ENCODE data around the gene CYTH3. TPM values are rescaled to one million over a fixed set of nuclear protein-coding genes. Genes with fewer than 3 reads are reported as not detected.
A peak's percentile ranks its signal among the peaks of the same experiment; 100 is the strongest.

The CYTH3 gene
- total RNA-seq (2021; ENCODE audit: unreplicated experiment) (16.7 TPM), Bru-seq, nascent RNA (percentile 62 among the genes with signal in this experiment), BruChase-seq, experiment 1, labeled RNA remaining after a 6-hour chase (percentile 65 among the genes with signal in this experiment), BruChase-seq, experiment 2, labeled RNA remaining after a 2-hour chase (percentile 63 among the genes with signal in this experiment)
- polyA plus RNA-seq (2012): 15.1 and 15.6 TPM in 2 replicates
- long read RNA-seq, full-length matches to known transcripts: 27 of 55 reads
- long read RNA-seq, partial matches to known transcripts: 6 of 55 reads
- long read RNA-seq, other reads (novel, unspliced or antisense): 22 of 55 reads

DNA sequence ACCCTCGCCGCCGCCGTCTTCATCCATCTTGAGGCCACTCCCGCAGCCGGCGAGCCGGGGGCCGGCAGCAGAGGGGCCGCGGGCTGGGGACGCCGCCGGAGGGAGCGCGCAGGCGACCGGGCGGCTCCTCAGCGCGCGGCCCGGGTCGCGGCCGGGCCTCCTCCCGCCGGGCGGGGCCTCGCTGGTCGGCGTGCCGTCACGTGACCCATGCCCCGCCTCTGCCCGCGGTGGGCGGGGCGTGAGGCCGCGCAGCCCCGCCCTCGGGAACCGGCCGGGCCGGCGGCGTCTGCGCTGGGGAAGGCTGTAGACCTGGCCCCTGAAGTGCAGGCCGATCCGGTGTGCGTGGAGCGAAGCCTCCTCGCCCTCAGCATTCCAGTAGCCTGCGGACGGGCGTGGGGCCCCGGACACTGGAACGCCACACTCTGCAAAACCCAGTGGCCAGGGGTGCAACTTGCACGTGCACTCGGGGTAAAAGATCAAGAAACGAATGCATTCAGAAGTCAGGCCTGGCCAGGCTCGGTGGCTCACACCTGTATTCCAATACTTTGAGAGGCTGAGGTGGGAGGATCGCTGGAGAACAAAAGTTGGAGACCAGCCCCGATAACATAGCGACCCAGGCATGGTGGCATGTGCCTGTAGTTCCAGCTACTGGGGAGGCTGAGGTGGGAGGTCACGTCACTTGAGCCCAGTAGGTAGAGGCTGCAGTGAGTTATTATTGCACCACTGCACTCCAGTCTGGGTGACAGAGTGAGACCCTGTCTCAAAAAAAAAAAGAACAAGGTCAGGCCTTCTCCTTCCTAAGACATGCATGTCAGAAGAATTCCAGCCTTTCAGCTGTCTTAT is at the start of gene CYTH3:
Gene CYTH3, minus strand, starts transcription at position 144 of the 843 bp plus-strand sequence. Its CDS starts 117 bp downstream, at position 27.
- ATAC-seq (peak; percentile 90), DNase-seq (ENCODE audit: low read depth, low spot score) (no peak)
- Histone ChIP-seq H4K20me1 (ENCODE audit: insufficient read depth) (no peaks in the 10 kb centered on the region), H3K36me3 (ENCODE audit: control insufficient read depth in 1 of 2, insufficient read depth in 2 of 2, low read length in 2 of 2) (no peaks in the 10 kb centered on the region), H3K27ac (ENCODE audit: low read depth, low read length) (peak within 1 kb of the TSS; percentile 23; the same call in 1 of the 2 replicates), H3K9me2 (ENCODE audit: insufficient read depth) (no peaks in the 10 kb centered on the region), H2AFZ (ENCODE audit: low read depth, low read length, poor library complexity, severe bottlenecking) (no peak within 1 kb of the TSS), H3K4me3 (replicated peaks in 1 of 2; ENCODE audit: low read depth in 1 of 2, low read length in 2 of 2) (peak within 1 kb of the TSS; percentile 70 to 82), H3K9me3 (ENCODE audit: control insufficient read depth in 1 of 2, insufficient read depth in 1 of 2, low read depth in 1 of 2, low read length in 2 of 2) (no peaks in the 10 kb centered on the region), H3K79me2 (ENCODE audit: insufficient read depth, low read length) (peaks cover 42% of the 10 kb centered on the region), H3K4me2 (ENCODE audit: low read length) (peak within 1 kb of the TSS; percentile 95), H3K27me3 (ENCODE audit: insufficient read depth, low read length) (no peaks in the 10 kb centered on the region), H3K9ac (ENCODE audit: low read length) (peak within 1 kb of the TSS; percentile 69), H3K4me1 (ENCODE audit: control insufficient read depth in 1 of 2, insufficient read depth in 2 of 2, low read length in 2 of 2) (peaks cover 14 to 30% of the 10 kb centered on the region in 2 experiments)
- ChIA-PET CTCF (no interaction called here), POLR2A (interaction anchor here (1.4 kb wide), 1 partner anchor 10 kb away, joined by 3 read pairs; no protein-coding TSS in a partner anchor), RAD21 (ENCODE audit: low non-redundant PET in 1 of 2, low total read pairs in 2 of 2, uncharacterized antibody in 2 of 2, unreplicated experiment in 2 of 2) (no interaction called here)
- no TSS peak for BruUV-seq (replicated peaks)
- TF ChIP-seq YY1 (IDR thresholded peaks at IDR 0.05; ENCODE audit: extremely low read depth, insufficient replicate concordance, low read depth, low read length) (peak; percentile 9), POLR2A (IDR thresholded peaks at IDR 0.05; ENCODE audit: borderline replicate concordance, extremely low read depth, insufficient read depth, insufficient read length) (peak; percentile 74), REST (IDR thresholded peaks at IDR 0.05; ENCODE audit: low read depth) (no peak), TCF7L2 (IDR thresholded peaks at IDR 0.05; ENCODE audit: borderline replicate concordance, extremely low read depth, insufficient read depth, insufficient read length) (peak; percentile 16), SIN3A (IDR thresholded peaks at IDR 0.05; ENCODE audit: low read depth) (0 out of 2 replicates have a peak, but pooled peaks have one; percentile 34), FOSL1 (IDR thresholded peaks at IDR 0.05; ENCODE audit: low read depth) (no peak), ZFX (IDR thresholded peaks at IDR 0.05) (peak; percentile 78), POLR2AphosphoS5 (IDR thresholded peaks at IDR 0.05; ENCODE audit: low read depth, low read length) (peak; percentile 75), ZNF274 (IDR thresholded peaks at IDR 0.05; ENCODE audit: low read depth, low read length) (no peak), SP1 (IDR thresholded peaks at IDR 0.05; ENCODE audit: low read depth) (no peak)
- TF ChIP-seq, protein P1, sequence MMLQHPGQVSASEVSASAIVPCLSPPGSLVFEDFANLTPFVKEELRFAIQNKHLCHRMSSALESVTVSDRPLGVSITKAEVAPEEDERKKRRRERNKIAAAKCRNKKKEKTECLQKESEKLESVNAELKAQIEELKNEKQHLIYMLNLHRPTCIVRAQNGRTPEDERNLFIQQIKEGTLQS (IDR thresholded peaks at IDR 0.05): no peak
- TF ChIP-seq, protein P2, sequence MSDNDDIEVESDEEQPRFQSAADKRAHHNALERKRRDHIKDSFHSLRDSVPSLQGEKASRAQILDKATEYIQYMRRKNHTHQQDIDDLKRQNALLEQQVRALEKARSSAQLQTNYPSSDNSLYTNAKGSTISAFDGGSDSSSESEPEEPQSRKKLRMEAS (IDR thresholded peaks at IDR 0.05): peak; percentile 58; the same call in 1 of the 2 replicates
- intact Hi-C loops (cut with micrococcal nuclease): no loop called here
